ENCODE data around the gene PLAC1. TPM values are rescaled to one million over a fixed set of nuclear protein-coding genes. Genes with fewer than 3 reads are reported as not detected.

The PLAC1 gene
- total and polyA plus RNA-seq, 2 of the 13 experiments (the other 11 are each of a cell fraction or from before 2014, with no cell fraction given) = 0.40 to 2.7 TPM

DNA sequence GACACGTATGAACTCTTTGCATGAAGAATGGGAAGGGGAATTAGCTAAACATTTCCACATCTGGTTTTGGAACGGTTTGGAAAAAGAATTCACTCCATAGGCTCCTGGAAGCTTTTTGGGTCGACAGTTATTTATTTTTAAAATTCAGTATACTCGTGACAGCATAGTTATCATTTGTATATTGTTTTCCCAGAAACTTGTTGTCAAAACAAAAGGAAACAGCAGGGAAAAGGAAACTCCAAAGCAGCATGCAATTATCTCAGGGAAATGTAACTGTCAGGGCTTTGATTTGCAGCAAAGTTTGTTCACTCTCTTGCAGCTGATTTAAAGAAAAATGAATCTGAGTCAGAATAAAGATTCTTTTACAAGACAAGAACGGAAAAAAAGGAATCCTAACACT, 86.5 kb downstream of the PLAC1 start:
- intact Hi-C loops (cut with micrococcal nuclease; ENCODE audit: unreplicated experiment) = no loop called here
- Histone ChIP-seq H3K9me3 (ENCODE audit: low read length) (no peaks in the 10 kb centered on the region), H3K27me3 (ENCODE audit: control insufficient read depth in 1 of 2, insufficient read depth in 2 of 2, low read length in 2 of 2) (no peaks in the 10 kb centered on the region), H3K4me1 (ENCODE audit: insufficient read depth, low read length) (peaks cover 2% of the 10 kb centered on the region; the same call in 1 of the 2 replicates), H3K9ac (ENCODE audit: insufficient read depth, low read depth, low read length) (no peak overlapping the region), H3K36me3 (replicated peaks in 1 of 2; ENCODE audit: control insufficient read depth in 1 of 2, insufficient read depth in 2 of 2, low read length in 2 of 2) (no peaks in the 10 kb centered on the region), H3K4me3 (replicated peaks in 1 of 3; ENCODE audit: insufficient read depth in 1 of 3, low read depth in 2 of 3, low read length in 3 of 3) (no peak overlapping the region), H3K79me2 (ENCODE audit: insufficient read depth, low read length) (no peaks in the 10 kb centered on the region), H4K20me1 (ENCODE audit: insufficient read depth, low read length) (no peaks in the 10 kb centered on the region), H2AFZ (ENCODE audit: low read length) (no peak overlapping the region), H3K27ac (ENCODE audit: extremely low read length, insufficient read depth, low read length) (no peak overlapping the region), H3K4me2 (ENCODE audit: low read depth, low read length) (no peak overlapping the region)
- no peak for DNase-seq (ENCODE audit: low spot score)
- CTCF ChIA-PET (ENCODE audit: low intra/inter-chr PET ratio, low total read pairs) = no interaction called here
- no TSS peak for BruUV-seq (replicated peaks)
- WGBS (ENCODE audit: low lambda C conversion rate) = 10% methylated on average over 5 of the region's 5 CpGs
- POLR2A ChIA-PET = no interaction called here
- TF ChIP-seq, protein P1, sequence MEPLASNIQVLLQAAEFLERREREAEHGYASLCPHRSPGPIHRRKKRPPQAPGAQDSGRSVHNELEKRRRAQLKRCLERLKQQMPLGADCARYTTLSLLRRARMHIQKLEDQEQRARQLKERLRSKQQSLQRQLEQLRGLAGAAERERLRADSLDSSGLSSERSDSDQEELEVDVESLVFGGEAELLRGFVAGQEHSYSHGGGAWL (CRISPR knock-in tag; IDR thresholded peaks at IDR 0.05) = no peak
- no peak for ATAC-seq
- FAIRE-seq = no peak
- in situ Hi-C loops (cut with HindIII; ENCODE audit: extremely low pct_ligation_motif_present, low pct_unique_long_range_greater_than_20kb) = no loop called here

DNA sequence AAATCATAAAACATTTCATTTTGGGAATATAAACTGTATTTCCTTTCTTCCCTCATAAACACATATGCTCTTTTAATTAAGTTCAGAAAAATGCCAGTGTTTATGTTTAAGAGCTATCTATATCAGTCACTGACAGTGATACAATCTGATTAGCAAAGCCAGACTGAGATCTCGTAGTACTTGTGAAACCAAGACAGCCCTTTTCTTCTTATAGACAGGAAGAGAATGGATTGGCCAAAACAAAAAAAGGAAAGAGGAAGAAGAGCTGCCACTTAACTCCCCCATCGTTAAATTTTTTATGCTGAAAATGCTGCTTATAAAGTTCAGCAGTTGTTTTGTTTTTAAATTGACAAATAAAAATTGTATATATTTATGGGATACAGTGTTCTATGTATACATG, 87.4 kb downstream of the PLAC1 start:
- ATAC-seq = no peak

More for the DNA sequence above, 87.4 kb downstream of the PLAC1 start:
- intact Hi-C loops (cut with micrococcal nuclease; ENCODE audit: unreplicated experiment) (no loop called here), in situ Hi-C loops (cut with HindIII; ENCODE audit: extremely low pct_ligation_motif_present, low pct_unique_long_range_greater_than_20kb) (no loop called here)
- no peaks in the 10 kb centered on the region for H3K79me2 ChIP-seq (ENCODE audit: insufficient read depth, low read length)
- H3K4me1 ChIP-seq (ENCODE audit: insufficient read depth, low read length) = peaks cover 8% of the 10 kb centered on the region; the same call in 1 of the 2 replicates
- FAIRE-seq (no peak), DNase-seq (ENCODE audit: low spot score) (no peak)
- no TSS peak for BruUV-seq (replicated peaks)
- H3K4me2 ChIP-seq (ENCODE audit: low read depth, low read length) = no peak overlapping the region
- POLR2A ChIA-PET = no interaction called here
- H3K4me3 ChIP-seq (replicated peaks in 1 of 3; ENCODE audit: insufficient read depth in 1 of 3, low read depth in 2 of 3, low read length in 3 of 3) = no peak overlapping the region
- H3K9ac ChIP-seq (ENCODE audit: insufficient read depth, low read depth, low read length) = no peak overlapping the region
- TF ChIP-seq ASH2L (IDR thresholded peaks at IDR 0.05; ENCODE audit: insufficient read length, low read depth, low read length) = no peak
- TF ChIP-seq, protein P2, sequence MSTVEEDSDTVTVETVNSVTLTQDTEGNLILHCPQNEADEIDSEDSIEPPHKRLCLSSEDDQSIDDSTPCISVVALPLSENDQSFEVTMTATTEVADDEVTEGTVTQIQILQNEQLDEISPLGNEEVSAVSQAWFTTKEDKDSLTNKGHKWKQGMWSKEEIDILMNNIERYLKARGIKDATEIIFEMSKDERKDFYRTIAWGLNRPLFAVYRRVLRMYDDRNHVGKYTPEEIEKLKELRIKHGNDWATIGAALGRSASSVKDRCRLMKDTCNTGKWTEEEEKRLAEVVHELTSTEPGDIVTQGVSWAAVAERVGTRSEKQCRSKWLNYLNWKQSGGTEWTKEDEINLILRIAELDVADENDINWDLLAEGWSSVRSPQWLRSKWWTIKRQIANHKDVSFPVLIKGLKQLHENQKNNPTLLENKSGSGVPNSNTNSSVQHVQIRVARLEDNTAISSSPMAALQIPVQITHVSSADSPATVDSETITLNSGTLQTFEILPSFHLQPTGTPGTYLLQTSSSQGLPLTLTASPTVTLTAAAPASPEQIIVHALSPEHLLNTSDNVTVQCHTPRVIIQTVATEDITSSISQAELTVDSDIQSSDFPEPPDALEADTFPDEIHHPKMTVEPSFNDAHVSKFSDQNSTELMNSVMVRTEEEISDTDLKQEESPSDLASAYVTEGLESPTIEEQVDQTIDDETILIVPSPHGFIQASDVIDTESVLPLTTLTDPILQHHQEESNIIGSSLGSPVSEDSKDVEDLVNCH (CRISPR knock-in tag; IDR thresholded peaks at IDR 0.05) = no peak
- no peak for TF ChIP-seq ZNF550 (CRISPR knock-in tag; IDR thresholded peaks at IDR 0.05; ENCODE audit: borderline replicate concordance)
- no peak for TF ChIP-seq MEIS2 (CRISPR knock-in tag; IDR thresholded peaks at IDR 0.05)
- TF ChIP-seq SRSF9 (IDR thresholded peaks at IDR 0.05; ENCODE audit: borderline replicate concordance, insufficient read depth, low read depth, low read length, poor library complexity, severe bottlenecking) = no peak
- no peak for TF ChIP-seq ZSCAN25 (CRISPR knock-in tag; IDR thresholded peaks at IDR 0.05)
- no peak for TF ChIP-seq ZNF335 (CRISPR knock-in tag; IDR thresholded peaks at IDR 0.05)
- no peak for TF ChIP-seq NR1H2 (CRISPR knock-in tag; IDR thresholded peaks at IDR 0.05; ENCODE audit: borderline replicate concordance, low read depth)
- CTCF ChIA-PET (ENCODE audit: low intra/inter-chr PET ratio, low total read pairs) = no interaction called here
- H4K20me1 ChIP-seq (ENCODE audit: insufficient read depth, low read length) = no peaks in the 10 kb centered on the region
- H3K36me3 ChIP-seq (replicated peaks in 1 of 2; ENCODE audit: control insufficient read depth in 1 of 2, insufficient read depth in 2 of 2, low read length in 2 of 2) = no peaks in the 10 kb centered on the region
- H3K9me3 ChIP-seq (ENCODE audit: low read length) = no peaks in the 10 kb centered on the region
- no peak overlapping the region for H2AFZ ChIP-seq (ENCODE audit: low read length)
- no peaks in the 10 kb centered on the region for H3K27me3 ChIP-seq (ENCODE audit: control insufficient read depth in 1 of 2, insufficient read depth in 2 of 2, low read length in 2 of 2)
- no peak overlapping the region for H3K27ac ChIP-seq (ENCODE audit: extremely low read length, insufficient read depth, low read length)
- WGBS (ENCODE audit: low lambda C conversion rate) = 3% methylated on average over 2 of the region's 2 CpGs

All from HepG2 (cell line).